OCI-LY1 (cell line): ENCODE results near the gene HORMAD2.

ENCODE experiments used
- EZH2 ChIP-seq: fragments of 200-600 bp; sonication (generic), shearing (Covaris generic); IDR thresholded peaks from 2 replicates; pipeline ENCODE4 v1.8.0; 2017; ENCODE audit warnings: borderline replicate concordance, mixed run types, mild to moderate bottlenecking, antibody characterized with exemption, low read length, moderate library complexity, mixed read lengths
- TF ChIP-seq, protein P1 (sequence below): fragments of 200-600 bp; sonication (generic), shearing (Covaris generic); IDR thresholded peaks from 2 replicates; pipeline ENCODE4 v1.5.1; 2017; ENCODE audit warnings: mild to moderate bottlenecking, antibody characterized with exemption, low read length, moderate library complexity, mixed read lengths

DNA sequence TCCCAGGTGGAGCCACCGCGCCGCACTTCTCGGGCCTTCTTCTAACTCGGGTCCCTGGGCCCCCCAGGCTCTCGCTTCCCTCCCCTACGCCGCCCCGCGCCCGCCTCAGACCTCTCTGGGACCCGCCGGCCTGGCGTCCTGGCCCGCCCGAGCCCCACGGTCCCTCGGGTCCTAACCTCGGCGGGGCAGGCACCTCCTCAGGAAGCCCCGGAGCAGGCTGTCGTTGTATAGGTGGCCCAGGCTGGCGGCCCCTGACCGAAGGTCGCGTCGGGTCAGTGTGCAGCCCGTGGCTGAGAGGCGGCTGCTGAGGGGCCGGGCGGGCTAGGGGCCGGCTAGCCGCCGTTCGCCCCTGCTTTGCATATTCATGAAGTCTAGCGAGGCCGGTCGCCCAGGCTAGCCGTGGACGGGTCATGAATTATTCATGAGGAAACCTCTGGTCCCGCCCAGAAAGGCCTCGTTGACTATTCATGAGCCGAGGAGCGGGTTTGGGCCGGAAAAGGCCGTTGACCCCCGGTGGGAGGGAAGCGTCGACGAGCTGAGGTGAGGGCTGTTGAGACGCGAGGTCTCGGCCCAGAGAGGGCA is at the start of gene HORMAD2:
- TF ChIP-seq, protein P1, sequence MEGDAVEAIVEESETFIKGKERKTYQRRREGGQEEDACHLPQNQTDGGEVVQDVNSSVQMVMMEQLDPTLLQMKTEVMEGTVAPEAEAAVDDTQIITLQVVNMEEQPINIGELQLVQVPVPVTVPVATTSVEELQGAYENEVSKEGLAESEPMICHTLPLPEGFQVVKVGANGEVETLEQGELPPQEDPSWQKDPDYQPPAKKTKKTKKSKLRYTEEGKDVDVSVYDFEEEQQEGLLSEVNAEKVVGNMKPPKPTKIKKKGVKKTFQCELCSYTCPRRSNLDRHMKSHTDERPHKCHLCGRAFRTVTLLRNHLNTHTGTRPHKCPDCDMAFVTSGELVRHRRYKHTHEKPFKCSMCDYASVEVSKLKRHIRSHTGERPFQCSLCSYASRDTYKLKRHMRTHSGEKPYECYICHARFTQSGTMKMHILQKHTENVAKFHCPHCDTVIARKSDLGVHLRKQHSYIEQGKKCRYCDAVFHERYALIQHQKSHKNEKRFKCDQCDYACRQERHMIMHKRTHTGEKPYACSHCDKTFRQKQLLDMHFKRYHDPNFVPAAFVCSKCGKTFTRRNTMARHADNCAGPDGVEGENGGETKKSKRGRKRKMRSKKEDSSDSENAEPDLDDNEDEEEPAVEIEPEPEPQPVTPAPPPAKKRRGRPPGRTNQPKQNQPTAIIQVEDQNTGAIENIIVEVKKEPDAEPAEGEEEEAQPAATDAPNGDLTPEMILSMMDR, result no peak
- no peak for TF ChIP-seq EZH2
